Mesenchymal stem cell (in vitro differentiated cells and primary cell): ENCODE data around the gene NACC2.

ENCODE experiments used
- DNase-seq: peaks from one replicate; pipeline ENCODE4 v3.0.0-alpha.2; 2013
- H2AFZ ChIP-seq: one replicate; pipeline ENCODE4 v1.6.1; 2013; ENCODE audit warnings: low read depth, mild to moderate bottlenecking, control low read depth, inconsistent platforms, low read length, moderate library complexity
- H2AK5ac ChIP-seq: 2 replicates; pipeline ENCODE4 v1.6.1; 2013; ENCODE audit warnings: low read length, moderate library complexity, mild to moderate bottlenecking, inconsistent platforms; ENCODE audit not compliant: severe bottlenecking
- H2BK120ac ChIP-seq: one replicate; pipeline ENCODE4 v1.6.1; 2013; ENCODE audit warnings: low read depth, mild to moderate bottlenecking, inconsistent platforms, low read length, moderate library complexity
- H2BK12ac ChIP-seq, 2 experiments: one replicate each; pipeline ENCODE4 v1.6.1; 2013; ENCODE audit warnings: inconsistent platforms in 2 of 2, low read length in 2 of 2, mild to moderate bottlenecking in 2 of 2, moderate library complexity in 2 of 2, control low read depth in 1 of 2
- H2BK15ac ChIP-seq: one replicate; pipeline ENCODE4 v1.6.1; 2013; ENCODE audit warnings: mild to moderate bottlenecking, low read depth, inconsistent platforms; ENCODE audit not compliant: poor library complexity, severe bottlenecking
- H2BK5ac ChIP-seq: 2 replicates; pipeline ENCODE4 v1.6.1; 2013; ENCODE audit warnings: low read depth, mild to moderate bottlenecking, low read length, control low read depth, inconsistent platforms; ENCODE audit not compliant: poor library complexity, severe bottlenecking
- H3K14ac ChIP-seq, 2 experiments: one replicate each; pipeline ENCODE4 v1.6.1; 2013; ENCODE audit warnings: inconsistent platforms in 2 of 2, low read length in 2 of 2, control low read depth in 1 of 2, mild to moderate bottlenecking in 1 of 2, moderate library complexity in 1 of 2
- H3K18ac ChIP-seq, 2 experiments: one replicate each; pipeline ENCODE4 v1.6.1; 2013; ENCODE audit warnings: inconsistent platforms in 2 of 2, low read length in 2 of 2, control low read depth in 1 of 2, low read depth in 1 of 2, mild to moderate bottlenecking in 1 of 2
- H3K23ac ChIP-seq, 2 experiments: one replicate each; pipeline ENCODE4 v1.6.1; 2013; ENCODE audit warnings: inconsistent platforms in 2 of 2, low read length in 2 of 2, mild to moderate bottlenecking in 2 of 2, moderate library complexity in 2 of 2, control low read depth in 1 of 2
- H3K27ac ChIP-seq: 2 replicates; pipeline ENCODE4 v1.5.1; 2013; ENCODE audit warnings: mild to moderate bottlenecking, moderate library complexity, low read length, control low read depth, inconsistent platforms; ENCODE audit not compliant: poor library complexity, severe bottlenecking
- H3K27me3 ChIP-seq, 2 experiments: 2 replicates each; pipeline versions ENCODE4 v1.6.1 to v1.7.0; 2013; ENCODE audit warnings: low read length in 2 of 2, mild to moderate bottlenecking in 2 of 2, moderate library complexity in 2 of 2, control low read depth in 1 of 2, inconsistent platforms in 1 of 2; ENCODE audit not compliant: control insufficient read depth in 1 of 2, insufficient read depth in 1 of 2
- H3K36me3 ChIP-seq, 2 experiments: 2 replicates each; pipeline versions ENCODE4 v1.6.1 to v1.7.0; 2013; ENCODE audit warnings: low read length in 2 of 2, control low read depth in 1 of 2, inconsistent platforms in 1 of 2, low read depth in 1 of 2, mild to moderate bottlenecking in 1 of 2; ENCODE audit not compliant: insufficient read depth in 2 of 2, control insufficient read depth in 1 of 2
- H3K4ac ChIP-seq, 2 experiments: one replicate each; pipeline ENCODE4 v1.6.1; 2013; ENCODE audit warnings: inconsistent platforms in 2 of 2, low read length in 2 of 2, mild to moderate bottlenecking in 2 of 2, moderate library complexity in 2 of 2, control low read depth in 1 of 2, low read depth in 1 of 2
- H3K4me1 ChIP-seq: 2 replicates; pipeline ENCODE4 v1.6.1; 2013; ENCODE audit warnings: low read depth, low read length, control low read depth; ENCODE audit not compliant: control insufficient read depth, insufficient read depth
- H3K4me2 ChIP-seq: 2 replicates; pipeline ENCODE4 v1.6.1; 2013; ENCODE audit warnings: low read length, mild to moderate bottlenecking, inconsistent platforms; ENCODE audit not compliant: poor library complexity, severe bottlenecking
- H3K4me3 ChIP-seq, 2 experiments: 2 replicates each; pipeline versions ENCODE4 v1.5.1 to v1.7.0; 2013; ENCODE audit warnings: low read length in 2 of 2, mild to moderate bottlenecking in 2 of 2, control low read depth in 1 of 2, low read depth in 1 of 2; ENCODE audit not compliant: insufficient read depth in 1 of 2
- H3K79me1 ChIP-seq: replicated peaks from 2 replicates; pipeline ENCODE4 v1.6.1; 2013; ENCODE audit warnings: mild to moderate bottlenecking, control low read depth, low read length, inconsistent platforms; ENCODE audit not compliant: poor library complexity, severe bottlenecking
- H3K9ac ChIP-seq: 2 replicates; pipeline ENCODE4 v1.7.0; 2013; ENCODE audit warnings: mild to moderate bottlenecking, low read length, moderate library complexity
- H3K9me3 ChIP-seq: 2 replicates; pipeline ENCODE4 v1.7.0; 2013; ENCODE audit warnings: mild to moderate bottlenecking, low read length; ENCODE audit not compliant: control insufficient read depth
- H4K8ac ChIP-seq: one replicate; pipeline ENCODE4 v1.6.1; 2013; ENCODE audit warnings: inconsistent platforms, mild to moderate bottlenecking, low read length, moderate library complexity
- H4K91ac ChIP-seq: one replicate; pipeline ENCODE4 v1.6.1; 2013; ENCODE audit warnings: mild to moderate bottlenecking, low read length, inconsistent platforms
- WGBS: methylation state at CpG from one replicate; pipeline ENCODE4 v1.1.7; 2013; ENCODE audit warnings: mixed read lengths; 5-methylcytosine and 5-hydroxymethylcytosine counted together

The NACC2 gene

DNA sequence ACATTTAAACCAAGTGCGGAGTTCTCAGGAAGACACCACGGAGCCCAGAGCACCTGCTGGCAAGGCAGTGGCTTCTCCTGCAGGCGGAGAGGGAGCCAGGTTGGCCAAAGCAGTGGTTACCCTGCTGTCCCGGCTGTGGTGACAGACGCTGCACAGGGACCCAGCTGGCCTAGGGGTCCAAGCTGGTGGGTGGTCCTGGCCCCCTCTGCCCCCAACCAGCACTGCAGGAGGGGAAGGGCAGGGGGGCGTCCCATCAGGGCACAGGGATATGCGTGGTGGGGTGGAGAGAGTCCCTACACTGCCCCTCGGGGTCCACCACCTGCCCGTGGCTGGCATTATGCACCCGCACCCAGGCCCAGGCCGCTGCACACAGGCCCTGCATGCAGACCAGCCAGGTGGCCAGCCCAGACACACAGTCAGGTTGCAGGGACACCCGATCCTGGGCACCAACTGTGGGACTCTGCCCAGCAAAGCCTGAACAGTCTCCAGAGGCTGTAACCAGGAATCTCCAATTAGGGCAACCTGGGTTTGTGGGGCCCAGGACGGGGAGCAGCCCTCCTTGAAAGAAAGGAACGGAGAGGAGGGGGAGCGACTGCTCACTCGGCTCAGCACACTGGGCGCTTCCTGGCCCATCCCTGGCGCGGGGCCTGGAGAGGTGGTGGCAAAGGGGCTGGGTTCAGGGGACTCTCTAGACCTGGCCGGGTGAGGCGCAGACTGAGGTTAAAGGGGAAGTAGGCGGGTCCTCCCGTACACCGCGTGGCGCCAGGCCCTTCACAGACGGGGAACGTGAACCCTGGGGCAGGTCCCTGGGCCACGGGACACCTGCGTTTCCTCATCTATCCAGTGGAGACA is 46.3 kb downstream of the NACC2 start:
- Histone ChIP-seq H2BK15ac (no peak overlapping the region), H3K23ac (no peak overlapping the region), H2BK12ac (peak overlapping the region in 1 of 2 experiments; percentile 7), H3K4ac (no peak overlapping the region), H3K36me3 (peaks cover 7 to 72% of the 10 kb centered on the region in 2 experiments), H3K18ac (peak overlapping the region in 1 of 2 experiments; percentile 31), H2BK120ac (no peak overlapping the region), H2AFZ (no peak overlapping the region), H3K27me3 (no peaks in the 10 kb centered on the region), H3K4me1 (peaks cover 63% of the 10 kb centered on the region), H3K9me3 (no peaks in the 10 kb centered on the region), H2BK5ac (no peak overlapping the region), H3K9ac (no peak overlapping the region), H3K79me1 (peaks cover 42% of the 10 kb centered on the region), H4K91ac (no peak overlapping the region), H3K4me3 (no peak overlapping the region), H3K4me2 (no peak overlapping the region), H2AK5ac (no peak overlapping the region), H3K14ac (peak overlapping the region in 1 of 2 experiments; percentile 30), H3K27ac (peak overlapping the region; percentile 23), H4K8ac (peak overlapping the region; percentile 12)
- no peak for DNase-seq
- WGBS, result 95% methylated on average over 30 of the region's 30 CpGs

DNA sequence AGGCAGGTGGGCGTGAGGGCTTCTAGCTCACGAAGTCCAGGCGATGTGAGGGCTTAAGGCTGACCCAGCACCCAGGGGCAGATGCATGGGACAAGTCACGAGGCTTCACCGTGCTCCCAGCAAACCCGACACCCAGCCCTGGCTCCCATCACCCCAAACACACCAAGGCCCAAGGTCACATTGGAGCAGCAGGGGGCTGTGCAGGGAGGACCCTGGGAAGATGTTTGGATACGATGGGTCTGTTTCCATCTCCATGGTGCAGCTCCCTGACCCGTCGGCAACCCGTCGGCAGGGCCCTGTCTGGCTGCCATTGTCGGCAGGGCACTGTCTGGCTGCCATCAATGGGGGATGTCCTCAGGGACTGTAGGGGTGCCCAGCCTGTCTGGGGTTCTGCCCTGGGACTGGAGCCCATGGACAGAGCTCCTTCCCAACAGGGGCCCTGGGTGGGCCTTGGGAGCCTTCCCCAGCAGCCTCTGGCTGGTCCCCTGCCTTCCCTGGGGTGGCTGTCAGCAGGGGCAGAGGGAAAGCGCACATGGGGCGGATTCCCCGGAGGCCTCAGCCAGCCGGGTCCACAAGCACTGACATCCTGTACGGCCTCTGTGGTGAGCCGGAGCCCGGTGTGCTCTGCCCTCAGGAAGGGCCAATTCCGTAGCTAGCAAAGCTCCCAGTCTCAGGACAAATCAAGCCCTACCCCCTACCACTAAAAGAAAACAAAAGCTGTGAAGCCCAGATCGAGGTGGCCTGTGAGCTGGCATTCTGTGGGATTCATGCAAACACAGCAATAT is 47.1 kb downstream of the NACC2 start:
- no peak overlapping the region for H4K91ac ChIP-seq
- no peak overlapping the region for H4K8ac ChIP-seq
- H3K4me1 ChIP-seq, result peaks cover 58% of the 10 kb centered on the region
- no peak overlapping the region for H2BK5ac ChIP-seq
- no peak overlapping the region for H2AK5ac ChIP-seq
- H3K4me2 ChIP-seq, result no peak overlapping the region
- H3K23ac ChIP-seq, result no peak overlapping the region
- no peak overlapping the region for H3K4ac ChIP-seq
- no peak overlapping the region for H2AFZ ChIP-seq
- no peak overlapping the region for H2BK15ac ChIP-seq
- H3K9ac ChIP-seq, result no peak overlapping the region
- H3K36me3 ChIP-seq, result peaks cover 11 to 75% of the 10 kb centered on the region in 2 experiments
- no peak overlapping the region for H3K4me3 ChIP-seq
- H2BK120ac ChIP-seq, result no peak overlapping the region
- peak overlapping the region; percentile 23 for H3K27ac ChIP-seq
- H3K9me3 ChIP-seq, result no peaks in the 10 kb centered on the region
- no peaks in the 10 kb centered on the region for H3K27me3 ChIP-seq
- DNase-seq, result no peak
- H3K18ac ChIP-seq, result peak overlapping the region in 1 of 2 experiments; percentile 23
- no peak overlapping the region for H2BK12ac ChIP-seq
- WGBS, result 80% methylated on average over 21 of the region's 21 CpGs
- H3K14ac ChIP-seq, result no peak overlapping the region
- H3K79me1 ChIP-seq, result peaks cover 46% of the 10 kb centered on the region

DNA sequence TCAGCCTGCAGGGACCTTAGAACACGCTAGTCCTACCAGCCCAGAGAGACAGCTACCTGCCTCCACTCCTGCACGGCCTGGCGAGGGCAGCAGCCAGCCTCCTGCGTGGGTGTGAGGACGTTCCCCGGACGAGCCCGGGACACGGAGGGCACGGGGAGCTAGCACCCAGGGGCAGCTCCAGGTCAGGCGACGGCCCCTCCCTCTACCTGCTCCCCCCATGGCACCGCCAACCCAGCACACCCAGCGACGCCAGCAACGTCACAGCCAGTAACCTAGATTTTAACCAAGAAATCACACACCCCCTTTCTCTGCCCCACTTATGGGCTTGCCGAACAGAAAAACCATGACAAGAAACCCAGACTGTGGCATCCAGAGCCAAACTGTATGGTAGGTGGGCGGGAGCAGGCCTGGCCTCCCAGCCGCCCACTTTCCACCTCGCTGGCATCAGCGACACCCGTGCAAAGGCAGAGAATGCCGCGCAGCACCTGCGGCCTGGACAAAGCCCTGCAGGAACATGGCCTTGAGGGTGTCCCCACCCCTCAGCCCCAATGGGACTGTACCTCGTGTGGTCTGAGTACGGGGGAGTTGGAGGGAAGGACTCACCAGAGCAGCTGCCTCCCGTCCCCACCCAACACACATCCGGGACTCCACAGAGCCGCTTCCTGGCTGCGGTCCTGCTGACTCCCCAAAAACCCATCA is 47.9 kb downstream of the NACC2 start:
- Histone ChIP-seq H2BK5ac (no peak overlapping the region), H3K9me3 (no peaks in the 10 kb centered on the region), H2AK5ac (no peak overlapping the region), H3K18ac (no peak overlapping the region), H3K27me3 (no peaks in the 10 kb centered on the region), H3K9ac (no peak overlapping the region), H3K14ac (no peak overlapping the region), H3K36me3 (peaks cover 11 to 72% of the 10 kb centered on the region in 2 experiments), H3K23ac (no peak overlapping the region), H2BK120ac (no peak overlapping the region), H3K4me2 (no peak overlapping the region), H2AFZ (no peak overlapping the region), H4K91ac (no peak overlapping the region), H2BK12ac (no peak overlapping the region), H3K27ac (no peak overlapping the region), H4K8ac (peak overlapping the region; percentile 3), H3K4me1 (peaks cover 53% of the 10 kb centered on the region), H3K4ac (no peak overlapping the region), H2BK15ac (no peak overlapping the region), H3K4me3 (no peak overlapping the region), H3K79me1 (peaks cover 51% of the 10 kb centered on the region)
- WGBS, result 95% methylated on average over 29 of the region's 31 CpGs
- no peak for DNase-seq

DNA sequence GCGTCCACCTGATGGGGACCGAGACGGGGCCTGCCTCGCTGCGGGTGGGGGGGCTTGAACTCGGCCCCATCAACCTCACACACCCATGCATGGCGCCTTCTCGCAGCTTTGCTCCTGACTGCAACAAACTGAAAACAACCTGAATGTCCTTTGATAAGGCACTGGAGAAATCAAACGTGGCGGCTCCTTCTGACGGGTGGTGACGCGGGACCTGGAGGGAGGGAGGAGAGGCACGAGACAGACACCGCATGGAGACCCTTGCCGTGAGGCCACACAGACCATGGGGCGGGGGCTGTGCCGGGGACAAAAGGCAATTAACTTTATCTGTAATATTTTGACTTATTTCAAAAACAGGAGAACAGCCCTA is 48.6 kb downstream of the NACC2 start:
- Histone ChIP-seq H3K23ac (no peak overlapping the region), H2BK15ac (no peak overlapping the region)
- WGBS, result 83% methylated on average over 15 of the region's 18 CpGs

More for the DNA sequence above, 48.6 kb downstream of the NACC2 start:
- Histone ChIP-seq H3K9ac (no peak overlapping the region), H2AFZ (no peak overlapping the region), H3K9me3 (no peaks in the 10 kb centered on the region), H2BK12ac (no peak overlapping the region), H3K36me3 (peaks cover 11 to 72% of the 10 kb centered on the region in 2 experiments), H3K4me2 (no peak overlapping the region), H3K27ac (no peak overlapping the region), H2BK5ac (no peak overlapping the region), H3K14ac (no peak overlapping the region), H4K8ac (no peak overlapping the region), H3K79me1 (peaks cover 52% of the 10 kb centered on the region), H3K27me3 (no peaks in the 10 kb centered on the region), H3K18ac (no peak overlapping the region), H3K4me1 (peaks cover 50% of the 10 kb centered on the region), H3K4ac (no peak overlapping the region), H2AK5ac (no peak overlapping the region), H3K4me3 (no peak overlapping the region), H4K91ac (no peak overlapping the region), H2BK120ac (no peak overlapping the region)
- DNase-seq, result no peak
